Measurements from ENCODE around the gene SLC38A8. TPM values are rescaled to one million over a fixed set of nuclear protein-coding genes. Genes with fewer than 3 reads are reported as not detected.

Gene SLC38A8
- total RNA-seq, 1 experiment from 2014 or later: 0.35 TPM

- H3K23me2 ChIP-seq (ENCODE audit: insufficient read length, low read depth, low read length, poor library complexity, severe bottlenecking): no peaks in the 10 kb centered on the region
- no peaks in the 10 kb centered on the region for H4K20me1 ChIP-seq (ENCODE audit: control insufficient read depth, insufficient read depth, insufficient read length)
- H3K79me1 ChIP-seq (ENCODE audit: insufficient read depth, low read depth, low read length, poor library complexity, severe bottlenecking): no peaks in the 10 kb centered on the region
- Mint-ChIP-seq H3K27me3 (ENCODE audit: low read depth) (peaks cover 10% of the 10 kb centered on the region), H3K27ac (no peak overlapping the region), H3K36me3 (ENCODE audit: insufficient read depth in 1 of 3, low read depth in 3 of 3) (peaks cover 0 to 4% (median 0%) of the 10 kb centered on the region in 3 experiments; a peak in 1 of 7 replicates), H3K4me1 (peaks cover 2 to 17% of the 10 kb centered on the region in 2 experiments; a peak in 3 of 4 replicates), H3K9me3 (no peaks in the 10 kb centered on the region), H3K4me3 (no peak overlapping the region)
- H3K27ac ChIP-seq (ENCODE audit: insufficient read length, low read depth, low read length): no peak overlapping the region
- H4K8ac ChIP-seq (replicated peaks; ENCODE audit: insufficient read length, low read depth, low read length): no peak overlapping the region
- H2BK5ac ChIP-seq (ENCODE audit: insufficient read length, low read length): no peak overlapping the region
- H3K9ac ChIP-seq (ENCODE audit: extremely low read depth, insufficient read length, low read length): no peak overlapping the region
- H3K27me3 ChIP-seq (ENCODE audit: insufficient read depth, low read length): no peaks in the 10 kb centered on the region
- no peak overlapping the region for H2BK20ac ChIP-seq (ENCODE audit: low read depth, low read length, poor library complexity, severe bottlenecking)
- H3K4ac ChIP-seq (ENCODE audit: low read depth, low read length): no peak overlapping the region
- no peak for DNase-seq
- H3K9me3 ChIP-seq (ENCODE audit: control insufficient read depth, low read depth, low read length): no peaks in the 10 kb centered on the region
- no peak overlapping the region for H3K4me2 ChIP-seq (ENCODE audit: insufficient read depth, insufficient read length, low read length)
- H2BK12ac ChIP-seq (ENCODE audit: insufficient read length, low read depth, low read length): no peak overlapping the region
- H2BK120ac ChIP-seq (ENCODE audit: low read depth, low read length, poor library complexity, severe bottlenecking): no peak overlapping the region
- H3K4me1 ChIP-seq (ENCODE audit: insufficient read depth, low read length): no peaks in the 10 kb centered on the region
- H2AFZ ChIP-seq (ENCODE audit: low read length): no peak overlapping the region
- no peak overlapping the region for H3K56ac ChIP-seq (ENCODE audit: insufficient read length, low read depth, low read length)
- no peak overlapping the region for H2AK5ac ChIP-seq (ENCODE audit: insufficient read length, low read length)
- H3K14ac ChIP-seq (ENCODE audit: insufficient read depth, low read length): peak overlapping the region; percentile 10; the same call in 1 of the 2 replicates
- no peak overlapping the region for H3K23ac ChIP-seq (ENCODE audit: insufficient read length, low read depth, low read length)
- no peak overlapping the region for H4K91ac ChIP-seq (ENCODE audit: insufficient read length, low read depth, low read length)
- no peak overlapping the region for H3T11ph ChIP-seq (ENCODE audit: low read length)
- no CpG with 5 or more reads among the region's 13 CpGs for WGBS (ENCODE audit: extremely low coverage, insufficient read length, low lambda C conversion rate)
- no peak overlapping the region for H4K5ac ChIP-seq (ENCODE audit: insufficient read length, low read depth, low read length)
- H3K79me2 ChIP-seq (ENCODE audit: insufficient read depth, low read length): no peaks in the 10 kb centered on the region
- TF ChIP-seq CTCF (conservative IDR thresholded peaks at IDR 0.05): no peak
- no peak overlapping the region for H2BK15ac ChIP-seq (ENCODE audit: low read depth, low read length)
- H3K18ac ChIP-seq (ENCODE audit: insufficient read length, low read depth, low read length): no peak overlapping the region
Measured at GRCh38 chr16:84000989-84001642, 41.5 kb downstream of the SLC38A8 start.
